Trophoblast cell (in vitro differentiated cells and primary cell): Measurements from ENCODE around the gene EXOC3.

Source experiments
- DNase-seq, 2 donors: peaks; one replicate each; pipeline ENCODE4 v3.0.0-alpha.2; 2016
- H2AFZ ChIP-seq: 2 replicates; pipeline ENCODE4 v1.6.1; 2013; ENCODE audit warnings: low read length, moderate library complexity, mild to moderate bottlenecking; ENCODE audit not compliant: insufficient read depth, poor library complexity
- H2AK5ac ChIP-seq: 2 replicates; pipeline ENCODE4 v1.6.1; 2013; ENCODE audit warnings: mild to moderate bottlenecking, low read length
- H2BK120ac ChIP-seq: 2 replicates; pipeline ENCODE4 v1.6.1; 2013; ENCODE audit warnings: low read length, mild to moderate bottlenecking, moderate library complexity; ENCODE audit not compliant: insufficient read depth, poor library complexity
- H2BK12ac ChIP-seq: 2 replicates; pipeline ENCODE4 v1.6.1; 2013; ENCODE audit warnings: mild to moderate bottlenecking, low read length, moderate library complexity
- H2BK5ac ChIP-seq: 2 replicates; pipeline ENCODE4 v1.6.1; 2013; ENCODE audit warnings: low read length, low read depth, moderate library complexity, mild to moderate bottlenecking; ENCODE audit not compliant: poor library complexity
- H3K14ac ChIP-seq: 2 replicates; pipeline ENCODE4 v1.6.1; 2013; ENCODE audit warnings: mild to moderate bottlenecking, low read length
- H3K18ac ChIP-seq: 2 replicates; pipeline ENCODE4 v1.6.1; 2013; ENCODE audit warnings: mild to moderate bottlenecking, low read length
- H3K23ac ChIP-seq: 2 replicates; pipeline ENCODE4 v1.6.1; 2013; ENCODE audit warnings: low read length
- H3K27ac ChIP-seq: 2 replicates; pipeline ENCODE4 v1.5.1; 2013; ENCODE audit warnings: low read depth, mild to moderate bottlenecking, inconsistent platforms, low read length, moderate library complexity
- H3K27me3 ChIP-seq: 2 replicates; pipeline ENCODE4 v1.6.1; 2013; ENCODE audit warnings: inconsistent platforms, mild to moderate bottlenecking, low read length, moderate library complexity; ENCODE audit not compliant: insufficient read depth
- H3K36me3 ChIP-seq, 2 experiments: 1 replicate in 1 of 2; 2 replicates in 1 of 2; pipeline ENCODE4 v1.6.1; 2013; ENCODE audit warnings: low read length in 2 of 2, mild to moderate bottlenecking in 2 of 2, moderate library complexity in 1 of 2; ENCODE audit not compliant: insufficient read depth in 2 of 2, control insufficient read depth in 1 of 2
- H3K4ac ChIP-seq: 2 replicates; pipeline ENCODE4 v1.6.1; 2013; ENCODE audit warnings: low read depth, mild to moderate bottlenecking, low read length, moderate library complexity
- H3K4me1 ChIP-seq, 2 experiments: 1 replicate in 1 of 2; 2 replicates in 1 of 2; pipeline ENCODE4 v1.6.1; 2013; ENCODE audit warnings: low read length in 2 of 2, mild to moderate bottlenecking in 2 of 2, moderate library complexity in 1 of 2; ENCODE audit not compliant: insufficient read depth in 2 of 2, control insufficient read depth in 1 of 2
- H3K4me2 ChIP-seq: 2 replicates; pipeline ENCODE4 v1.6.1; 2013; ENCODE audit warnings: inconsistent platforms, mild to moderate bottlenecking, low read length, moderate library complexity
- H3K4me3 ChIP-seq: 2 replicates; pipeline ENCODE4 v1.5.1; 2013; ENCODE audit warnings: mild to moderate bottlenecking, low read depth, low read length, inconsistent platforms
- H3K79me1 ChIP-seq: one replicate; pipeline ENCODE4 v1.6.1; 2013; ENCODE audit warnings: low read length
- H3K79me2 ChIP-seq: 2 replicates; pipeline ENCODE4 v1.6.1; 2013; ENCODE audit warnings: low read length, mild to moderate bottlenecking; ENCODE audit not compliant: control insufficient read depth, insufficient read depth, poor library complexity
- H3K9ac ChIP-seq: 2 replicates; pipeline ENCODE4 v1.6.1; 2013; ENCODE audit warnings: mild to moderate bottlenecking, low read length
- H3K9me3 ChIP-seq: 2 replicates; pipeline ENCODE4 v1.6.1; 2013; ENCODE audit warnings: low read depth, mild to moderate bottlenecking, control low read depth, inconsistent platforms, low read length; ENCODE audit not compliant: insufficient read depth
- H4K12ac ChIP-seq: 2 replicates; pipeline ENCODE4 v1.6.1; 2013; ENCODE audit warnings: low read depth, mild to moderate bottlenecking, low read length, moderate library complexity
- H4K8ac ChIP-seq: 2 replicates; pipeline ENCODE4 v1.6.1; 2013; ENCODE audit warnings: low read depth, mild to moderate bottlenecking, low read length, moderate library complexity
- H4K91ac ChIP-seq: one replicate; pipeline ENCODE4 v1.6.1; 2013; ENCODE audit warnings: low read depth, mild to moderate bottlenecking, low read length, moderate library complexity
- WGBS: extraction: QIAGEN DNeasy Blood & Tissue Kit; methylation state at CpG from one replicate; pipeline ENCODE4 v1.1.7; 2013; ENCODE audit warnings: missing lambda C conversion rate; ENCODE audit not compliant: insufficient read length, insufficient coverage; ENCODE audit errors: extremely low coverage; 5-methylcytosine and 5-hydroxymethylcytosine counted together

Gene EXOC3

GRCh38 chr5:513216-514100, 70.5 kb downstream of the EXOC3 start:
- H3K4me1 ChIP-seq, result peaks cover 0 to 3% of the 10 kb centered on the region in 2 experiments
- H3K36me3 ChIP-seq, result no peaks in the 10 kb centered on the region
- H3K18ac ChIP-seq, result no peak overlapping the region
- no peaks in the 10 kb centered on the region for H3K27me3 ChIP-seq
- no peak overlapping the region for H3K4me3 ChIP-seq
- H3K9me3 ChIP-seq, result no peaks in the 10 kb centered on the region
- no peak overlapping the region for H3K4me2 ChIP-seq
- no CpG with 5 or more reads among the region's 31 CpGs for WGBS
- no peaks in the 10 kb centered on the region for H3K79me2 ChIP-seq
- no peak for DNase-seq
- H3K27ac ChIP-seq, result no peak overlapping the region
- no peaks in the 10 kb centered on the region for H3K79me1 ChIP-seq
- H3K4ac ChIP-seq, result no peak overlapping the region
- no peak overlapping the region for H3K23ac ChIP-seq
- H3K14ac ChIP-seq, result no peak overlapping the region
- no peak overlapping the region for H2BK12ac ChIP-seq
- H2BK5ac ChIP-seq, result no peak overlapping the region
- no peak overlapping the region for H4K91ac ChIP-seq
- H2AK5ac ChIP-seq, result no peak overlapping the region
- no peak overlapping the region for H4K8ac ChIP-seq
- H2BK120ac ChIP-seq, result no peak overlapping the region
- no peak overlapping the region for H4K12ac ChIP-seq
- H2AFZ ChIP-seq, result no peak overlapping the region
- no peak overlapping the region for H3K9ac ChIP-seq

- H4K91ac ChIP-seq, result no peak overlapping the region
- no peak overlapping the region for H3K4ac ChIP-seq
- no peak overlapping the region for H3K27ac ChIP-seq
- no peak overlapping the region for H2AK5ac ChIP-seq
- H3K9ac ChIP-seq, result no peak overlapping the region
- H3K79me2 ChIP-seq, result no peaks in the 10 kb centered on the region
- H3K4me3 ChIP-seq, result no peak overlapping the region
- H2BK120ac ChIP-seq, result no peak overlapping the region
- no peaks in the 10 kb centered on the region for H3K79me1 ChIP-seq
- no peak overlapping the region for H3K23ac ChIP-seq
- H3K18ac ChIP-seq, result no peak overlapping the region
- no peak for DNase-seq
- no peak overlapping the region for H2BK5ac ChIP-seq
- no peak overlapping the region for H2AFZ ChIP-seq
- no CpG with 5 or more reads among the region's 12 CpGs for WGBS
- H3K4me2 ChIP-seq, result no peak overlapping the region
- no peaks in the 10 kb centered on the region for H3K27me3 ChIP-seq
- H2BK12ac ChIP-seq, result no peak overlapping the region
- H3K4me1 ChIP-seq, result peaks cover 0 to 3% of the 10 kb centered on the region in 2 experiments
- no peak overlapping the region for H3K14ac ChIP-seq
- H3K9me3 ChIP-seq, result no peaks in the 10 kb centered on the region
- no peak overlapping the region for H4K8ac ChIP-seq
- no peaks in the 10 kb centered on the region for H3K36me3 ChIP-seq
- no peak overlapping the region for H4K12ac ChIP-seq
Measured at GRCh38 chr5:514101-514485, 71.1 kb downstream of the EXOC3 start.

GRCh38 chr5:514673-515072, 71.7 kb downstream of the EXOC3 start:
- Histone ChIP-seq H4K12ac (no peak overlapping the region), H3K27me3 (no peaks in the 10 kb centered on the region), H3K9ac (no peak overlapping the region), H2BK120ac (no peak overlapping the region), H3K18ac (no peak overlapping the region), H2AK5ac (no peak overlapping the region), H3K79me2 (no peaks in the 10 kb centered on the region), H3K79me1 (no peaks in the 10 kb centered on the region), H3K14ac (no peak overlapping the region), H2BK5ac (no peak overlapping the region), H2AFZ (no peak overlapping the region), H3K27ac (no peak overlapping the region), H3K9me3 (no peaks in the 10 kb centered on the region), H4K8ac (no peak overlapping the region), H3K4me2 (no peak overlapping the region), H3K4me1 (peaks cover 0 to 3% of the 10 kb centered on the region in 2 experiments), H3K4me3 (no peak overlapping the region), H3K36me3 (no peaks in the 10 kb centered on the region), H4K91ac (no peak overlapping the region), H3K4ac (no peak overlapping the region), H3K23ac (no peak overlapping the region), H2BK12ac (no peak overlapping the region)
- no peak for DNase-seq
- WGBS, result no CpG with 5 or more reads among the region's 8 CpGs

- Histone ChIP-seq H2BK120ac (no peak overlapping the region), H3K36me3 (no peaks in the 10 kb centered on the region), H3K14ac (no peak overlapping the region), H2AK5ac (no peak overlapping the region), H3K27ac (no peak overlapping the region), H3K18ac (no peak overlapping the region), H3K4ac (no peak overlapping the region), H3K9me3 (no peaks in the 10 kb centered on the region), H3K27me3 (no peaks in the 10 kb centered on the region), H3K79me1 (no peaks in the 10 kb centered on the region), H3K79me2 (no peaks in the 10 kb centered on the region), H4K8ac (no peak overlapping the region), H3K4me1 (peaks cover 0 to 3% of the 10 kb centered on the region in 2 experiments), H3K4me2 (no peak overlapping the region), H3K9ac (no peak overlapping the region), H4K12ac (no peak overlapping the region), H2BK12ac (no peak overlapping the region), H2AFZ (no peak overlapping the region), H3K23ac (no peak overlapping the region), H3K4me3 (no peak overlapping the region), H2BK5ac (no peak overlapping the region), H4K91ac (no peak overlapping the region)
- no CpG with 5 or more reads among the region's 11 CpGs for WGBS
- DNase-seq, result no peak
Measured at GRCh38 chr5:515273-515836, 72.4 kb downstream of the EXOC3 start.
